SU-DHL-6 (cell line): ENCODE results near the gene ARID5A.

Experiments used
- EZH2phosphoT487 ChIP-seq: fragments of 200-600 bp; sonication (generic), shearing (Covaris generic); conservative IDR thresholded peaks from 2 replicates; pipeline ENCODE4 v1.6.1; 2018; ENCODE audit warnings: mild to moderate bottlenecking, antibody characterized with exemption, low read length, moderate library complexity, mixed read lengths
- TF ChIP-seq, protein P1 (sequence below): fragments of 200-600 bp; sonication (generic); IDR thresholded peaks from one replicate; pipeline ENCODE4 v1.5.1; 2017; ENCODE audit warnings: antibody characterized with exemption, mild to moderate bottlenecking, low read length, moderate library complexity; ENCODE audit not compliant: insufficient read depth, poor library complexity, severe bottlenecking

DNA sequence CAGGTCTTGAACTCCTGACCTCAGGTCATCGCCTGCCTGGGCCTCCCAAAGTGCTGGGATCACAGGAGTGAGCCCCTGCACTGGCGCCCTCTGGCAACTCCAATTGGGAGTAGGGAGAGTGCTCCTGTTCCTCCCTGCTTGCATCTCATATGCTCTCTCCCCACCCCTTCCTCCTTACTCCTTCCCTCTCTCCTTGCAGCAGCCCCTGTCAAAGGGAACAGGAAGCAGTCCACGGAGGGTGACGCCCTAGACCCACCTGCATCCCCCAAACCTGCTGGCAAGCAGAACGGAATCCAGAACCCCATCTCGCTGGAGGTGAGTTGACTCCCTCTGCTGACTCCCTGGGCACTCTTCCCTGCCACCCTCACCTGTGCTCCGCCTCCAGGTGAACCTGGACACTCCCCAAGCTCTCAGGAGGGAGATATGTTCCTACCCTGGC lies 10.7 kb downstream of the ARID5A start:
- TF ChIP-seq, protein P1, sequence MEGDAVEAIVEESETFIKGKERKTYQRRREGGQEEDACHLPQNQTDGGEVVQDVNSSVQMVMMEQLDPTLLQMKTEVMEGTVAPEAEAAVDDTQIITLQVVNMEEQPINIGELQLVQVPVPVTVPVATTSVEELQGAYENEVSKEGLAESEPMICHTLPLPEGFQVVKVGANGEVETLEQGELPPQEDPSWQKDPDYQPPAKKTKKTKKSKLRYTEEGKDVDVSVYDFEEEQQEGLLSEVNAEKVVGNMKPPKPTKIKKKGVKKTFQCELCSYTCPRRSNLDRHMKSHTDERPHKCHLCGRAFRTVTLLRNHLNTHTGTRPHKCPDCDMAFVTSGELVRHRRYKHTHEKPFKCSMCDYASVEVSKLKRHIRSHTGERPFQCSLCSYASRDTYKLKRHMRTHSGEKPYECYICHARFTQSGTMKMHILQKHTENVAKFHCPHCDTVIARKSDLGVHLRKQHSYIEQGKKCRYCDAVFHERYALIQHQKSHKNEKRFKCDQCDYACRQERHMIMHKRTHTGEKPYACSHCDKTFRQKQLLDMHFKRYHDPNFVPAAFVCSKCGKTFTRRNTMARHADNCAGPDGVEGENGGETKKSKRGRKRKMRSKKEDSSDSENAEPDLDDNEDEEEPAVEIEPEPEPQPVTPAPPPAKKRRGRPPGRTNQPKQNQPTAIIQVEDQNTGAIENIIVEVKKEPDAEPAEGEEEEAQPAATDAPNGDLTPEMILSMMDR, result no peak
- no peak for TF ChIP-seq EZH2phosphoT487
